Prostate gland (tissue), 2 donors: ENCODE data around the gene CCDC80.

Experiments
- POLR2AphosphoS5 ChIP-seq: sonication (generic); formaldehyde crosslinking; IDR thresholded peaks from one replicate; pipeline ENCODE4 v1.6.1; 2017; ENCODE audit warnings: antibody characterized with exemption
- TF ChIP-seq, protein P1 (sequence below), 4 experiments: fragments of 200-600 bp in 2 of 4; fragments of 450-650 bp in 2 of 4; sonication (generic) in 2 of 4; IDR thresholded peaks; 1 replicate in 3 of 4; 2 replicates in 1 of 4; pipeline ENCODE4 v1.5.1; 2016 to 2019; ENCODE audit warnings: antibody characterized with exemption in 4 of 4, mild to moderate bottlenecking in 2 of 4, moderate library complexity in 2 of 4

DNA sequence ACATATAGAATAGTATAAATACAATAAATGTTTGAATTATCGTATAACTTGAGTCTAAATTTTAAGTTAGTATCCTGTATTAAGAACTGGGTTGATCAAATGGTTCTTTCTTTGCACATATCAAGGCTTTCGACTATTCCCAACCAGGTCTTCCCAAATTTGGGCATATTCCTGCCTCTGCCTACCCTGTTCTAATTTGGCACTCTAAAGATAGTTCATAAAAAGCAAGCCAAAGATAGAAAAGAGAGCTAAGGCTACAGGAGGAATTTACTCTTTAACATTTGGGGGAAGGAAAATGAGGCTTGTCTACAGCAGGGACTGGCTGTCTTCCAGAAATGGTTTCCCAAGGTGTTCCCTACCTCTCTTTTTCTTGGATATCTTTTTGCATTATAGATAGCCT is 43.0 kb downstream of the CCDC80 start:
- no peak for TF ChIP-seq POLR2AphosphoS5
- TF ChIP-seq, protein P1, sequence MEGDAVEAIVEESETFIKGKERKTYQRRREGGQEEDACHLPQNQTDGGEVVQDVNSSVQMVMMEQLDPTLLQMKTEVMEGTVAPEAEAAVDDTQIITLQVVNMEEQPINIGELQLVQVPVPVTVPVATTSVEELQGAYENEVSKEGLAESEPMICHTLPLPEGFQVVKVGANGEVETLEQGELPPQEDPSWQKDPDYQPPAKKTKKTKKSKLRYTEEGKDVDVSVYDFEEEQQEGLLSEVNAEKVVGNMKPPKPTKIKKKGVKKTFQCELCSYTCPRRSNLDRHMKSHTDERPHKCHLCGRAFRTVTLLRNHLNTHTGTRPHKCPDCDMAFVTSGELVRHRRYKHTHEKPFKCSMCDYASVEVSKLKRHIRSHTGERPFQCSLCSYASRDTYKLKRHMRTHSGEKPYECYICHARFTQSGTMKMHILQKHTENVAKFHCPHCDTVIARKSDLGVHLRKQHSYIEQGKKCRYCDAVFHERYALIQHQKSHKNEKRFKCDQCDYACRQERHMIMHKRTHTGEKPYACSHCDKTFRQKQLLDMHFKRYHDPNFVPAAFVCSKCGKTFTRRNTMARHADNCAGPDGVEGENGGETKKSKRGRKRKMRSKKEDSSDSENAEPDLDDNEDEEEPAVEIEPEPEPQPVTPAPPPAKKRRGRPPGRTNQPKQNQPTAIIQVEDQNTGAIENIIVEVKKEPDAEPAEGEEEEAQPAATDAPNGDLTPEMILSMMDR (IDR thresholded peaks at IDR 0.05) = no peak
